Esophagus squamous epithelium (tissue), 4 donors: ENCODE measurements around the gene MED7.

Experiments used
- POLR2A ChIP-seq, 4 donors: fragments of 450-650 bp; IDR thresholded peaks; one replicate each; pipeline ENCODE4 v1.6.1; 2017; ENCODE audit warnings: antibody characterized with exemption in 4 of 4, mild to moderate bottlenecking in 4 of 4, moderate library complexity in 3 of 4
- TF ChIP-seq, protein P1 (sequence below), 6 experiments: fragments of 450-650 bp in 4 of 6; fragments of 200-600 bp in 2 of 6; sonication (generic) in 2 of 6; IDR thresholded peaks; one replicate each; pipeline ENCODE4 v1.5.1; 2016 to 2019; ENCODE audit warnings: antibody characterized with exemption in 6 of 6, mild to moderate bottlenecking in 4 of 6, moderate library complexity in 4 of 6

DNA sequence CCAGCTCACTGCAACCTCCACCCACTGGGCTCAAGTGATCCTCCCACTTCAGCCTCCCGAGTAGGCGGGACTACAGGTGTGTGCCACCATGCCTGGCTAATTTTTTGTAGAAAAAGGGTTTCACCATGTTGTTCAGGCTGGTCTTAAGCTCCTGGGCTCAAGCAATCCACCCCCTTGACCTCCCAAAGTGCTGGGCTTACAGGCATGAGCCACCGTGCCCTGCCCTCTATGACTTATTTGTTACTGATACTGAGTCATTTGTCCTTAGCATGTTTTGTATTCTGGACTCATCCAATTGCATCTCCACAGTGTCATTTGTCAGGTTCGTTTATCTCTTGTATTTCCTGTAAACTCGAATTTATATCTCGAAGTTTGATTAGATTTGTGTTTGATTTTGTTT lies 35.3 kb upstream of the MED7 start:
- TF ChIP-seq, protein P1, sequence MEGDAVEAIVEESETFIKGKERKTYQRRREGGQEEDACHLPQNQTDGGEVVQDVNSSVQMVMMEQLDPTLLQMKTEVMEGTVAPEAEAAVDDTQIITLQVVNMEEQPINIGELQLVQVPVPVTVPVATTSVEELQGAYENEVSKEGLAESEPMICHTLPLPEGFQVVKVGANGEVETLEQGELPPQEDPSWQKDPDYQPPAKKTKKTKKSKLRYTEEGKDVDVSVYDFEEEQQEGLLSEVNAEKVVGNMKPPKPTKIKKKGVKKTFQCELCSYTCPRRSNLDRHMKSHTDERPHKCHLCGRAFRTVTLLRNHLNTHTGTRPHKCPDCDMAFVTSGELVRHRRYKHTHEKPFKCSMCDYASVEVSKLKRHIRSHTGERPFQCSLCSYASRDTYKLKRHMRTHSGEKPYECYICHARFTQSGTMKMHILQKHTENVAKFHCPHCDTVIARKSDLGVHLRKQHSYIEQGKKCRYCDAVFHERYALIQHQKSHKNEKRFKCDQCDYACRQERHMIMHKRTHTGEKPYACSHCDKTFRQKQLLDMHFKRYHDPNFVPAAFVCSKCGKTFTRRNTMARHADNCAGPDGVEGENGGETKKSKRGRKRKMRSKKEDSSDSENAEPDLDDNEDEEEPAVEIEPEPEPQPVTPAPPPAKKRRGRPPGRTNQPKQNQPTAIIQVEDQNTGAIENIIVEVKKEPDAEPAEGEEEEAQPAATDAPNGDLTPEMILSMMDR (IDR thresholded peaks at IDR 0.05) = no peak
- TF ChIP-seq POLR2A (IDR thresholded peaks at IDR 0.05) = no peak
